Tibial artery (tissue), 4 donors: ENCODE measurements around the gene TRIM31.

ENCODE experiments used
- DNase-seq, 2 donors: peaks; one replicate each; pipeline ENCODE4 v3.0.0-alpha.2; 2019
- H3K27ac ChIP-seq, 2 donors: fragments of 200-600 bp; sonication (generic) in 1 of 2; 1 replicate in 1 of 2; 2 replicates in 1 of 2; pipeline ENCODE4 v1.5.1; 2018 to 2019; ENCODE audit warnings: mild to moderate bottlenecking in 1 of 2
- H3K27me3 ChIP-seq, 2 donors: fragments of 200-600 bp; sonication (generic) in 1 of 2; one replicate each; pipeline versions ENCODE4 v1.5.1 to v1.6.0; 2016 to 2019
- H3K36me3 ChIP-seq, 3 donors: fragments of 200-600 bp; sonication (generic) in 2 of 3; one replicate each; pipeline ENCODE4 v1.5.1; 2016 to 2019; ENCODE audit warnings: mild to moderate bottlenecking in 2 of 3
- H3K4me1 ChIP-seq, 4 donors: fragments of 200-600 bp; sonication (generic) in 2 of 4; 1 replicate in 3 of 4; 2 replicates in 1 of 4; pipeline ENCODE4 v1.5.1; 2016 to 2019
- H3K4me3 ChIP-seq, 2 donors: fragments of 200-600 bp; sonication (generic) in 1 of 2; 1 replicate in 1 of 2; 2 replicates in 1 of 2; pipeline ENCODE4 v1.5.1; 2018 to 2019; ENCODE audit warnings: mild to moderate bottlenecking in 2 of 2
- H3K9me3 ChIP-seq, 3 donors: fragments of 200-600 bp; sonication (generic) in 1 of 3; one replicate each; pipeline ENCODE4 v1.5.1; 2016 to 2019
- intact Hi-C: fragments of 100-400 bp; cut with DNase I; formaldehyde crosslinking; loops from one replicate; pipeline ENCODE4 v1.15.0; 2023; ENCODE audit warnings: low total_unique reads
- TF ChIP-seq, protein P1 (sequence below), 2 experiments: fragments of 200-600 bp in 1 of 2; fragments of 450-650 bp in 1 of 2; IDR thresholded peaks; one replicate each; pipeline ENCODE4 v1.5.1; 2017 to 2019; ENCODE audit warnings: antibody characterized with exemption in 2 of 2, mild to moderate bottlenecking in 1 of 2, moderate library complexity in 1 of 2

TRIM31 gene

DNA sequence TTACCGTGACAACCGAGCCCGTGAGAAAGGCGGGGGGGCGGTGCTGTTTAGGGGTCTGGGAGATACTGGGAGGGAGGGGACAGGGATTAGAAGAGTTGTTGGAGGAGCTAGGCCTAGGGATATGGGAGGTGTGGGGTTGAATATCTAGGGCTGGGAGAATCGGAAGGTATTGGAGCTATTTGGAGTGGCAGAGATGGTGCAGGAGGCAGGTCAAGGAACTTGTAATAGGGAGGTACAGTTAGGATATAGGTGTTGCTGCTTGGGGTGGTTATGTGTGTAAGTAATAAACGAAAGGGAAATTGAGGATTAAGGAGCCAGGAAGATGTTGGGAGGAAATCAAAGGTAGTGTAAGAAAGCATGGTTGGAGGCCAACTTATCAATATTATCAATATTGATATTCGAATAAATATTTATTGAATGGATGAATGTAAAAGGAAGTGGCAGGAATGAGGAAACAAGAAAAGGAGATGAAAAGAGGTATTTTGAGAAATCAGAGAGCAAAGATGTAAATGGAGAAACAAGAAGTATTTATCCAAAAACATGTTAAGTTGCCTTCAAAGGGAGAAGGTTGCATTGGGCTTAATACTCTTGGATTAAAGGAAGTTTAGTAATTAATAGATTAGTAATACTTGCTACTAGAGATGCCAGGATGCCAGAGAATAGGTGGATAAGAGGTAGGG is 45.3 kb downstream of the TRIM31 start:
- no peaks in the 10 kb centered on the region for H3K9me3 ChIP-seq
- peak overlapping the region; percentile 62 to 79 for H3K4me3 ChIP-seq
- H3K36me3 ChIP-seq, result peaks cover 0 to 33% (median 17%) of the 10 kb centered on the region in 3 donors
- peaks cover 0 to 33% (median 22%) of the 10 kb centered on the region in 4 donors for H3K4me1 ChIP-seq
- intact Hi-C loops, result loop anchor here (5.0 kb wide), 1 partner anchor 35 kb away; no protein-coding TSS in a partner anchor
- DNase-seq, result no peak
- peaks cover 0 to 27% of the 10 kb centered on the region in 2 donors for H3K27me3 ChIP-seq
- TF ChIP-seq, protein P1, sequence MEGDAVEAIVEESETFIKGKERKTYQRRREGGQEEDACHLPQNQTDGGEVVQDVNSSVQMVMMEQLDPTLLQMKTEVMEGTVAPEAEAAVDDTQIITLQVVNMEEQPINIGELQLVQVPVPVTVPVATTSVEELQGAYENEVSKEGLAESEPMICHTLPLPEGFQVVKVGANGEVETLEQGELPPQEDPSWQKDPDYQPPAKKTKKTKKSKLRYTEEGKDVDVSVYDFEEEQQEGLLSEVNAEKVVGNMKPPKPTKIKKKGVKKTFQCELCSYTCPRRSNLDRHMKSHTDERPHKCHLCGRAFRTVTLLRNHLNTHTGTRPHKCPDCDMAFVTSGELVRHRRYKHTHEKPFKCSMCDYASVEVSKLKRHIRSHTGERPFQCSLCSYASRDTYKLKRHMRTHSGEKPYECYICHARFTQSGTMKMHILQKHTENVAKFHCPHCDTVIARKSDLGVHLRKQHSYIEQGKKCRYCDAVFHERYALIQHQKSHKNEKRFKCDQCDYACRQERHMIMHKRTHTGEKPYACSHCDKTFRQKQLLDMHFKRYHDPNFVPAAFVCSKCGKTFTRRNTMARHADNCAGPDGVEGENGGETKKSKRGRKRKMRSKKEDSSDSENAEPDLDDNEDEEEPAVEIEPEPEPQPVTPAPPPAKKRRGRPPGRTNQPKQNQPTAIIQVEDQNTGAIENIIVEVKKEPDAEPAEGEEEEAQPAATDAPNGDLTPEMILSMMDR (IDR thresholded peaks at IDR 0.05), result no peak
- peak overlapping the region; percentile 83 to 84 for H3K27ac ChIP-seq

DNA sequence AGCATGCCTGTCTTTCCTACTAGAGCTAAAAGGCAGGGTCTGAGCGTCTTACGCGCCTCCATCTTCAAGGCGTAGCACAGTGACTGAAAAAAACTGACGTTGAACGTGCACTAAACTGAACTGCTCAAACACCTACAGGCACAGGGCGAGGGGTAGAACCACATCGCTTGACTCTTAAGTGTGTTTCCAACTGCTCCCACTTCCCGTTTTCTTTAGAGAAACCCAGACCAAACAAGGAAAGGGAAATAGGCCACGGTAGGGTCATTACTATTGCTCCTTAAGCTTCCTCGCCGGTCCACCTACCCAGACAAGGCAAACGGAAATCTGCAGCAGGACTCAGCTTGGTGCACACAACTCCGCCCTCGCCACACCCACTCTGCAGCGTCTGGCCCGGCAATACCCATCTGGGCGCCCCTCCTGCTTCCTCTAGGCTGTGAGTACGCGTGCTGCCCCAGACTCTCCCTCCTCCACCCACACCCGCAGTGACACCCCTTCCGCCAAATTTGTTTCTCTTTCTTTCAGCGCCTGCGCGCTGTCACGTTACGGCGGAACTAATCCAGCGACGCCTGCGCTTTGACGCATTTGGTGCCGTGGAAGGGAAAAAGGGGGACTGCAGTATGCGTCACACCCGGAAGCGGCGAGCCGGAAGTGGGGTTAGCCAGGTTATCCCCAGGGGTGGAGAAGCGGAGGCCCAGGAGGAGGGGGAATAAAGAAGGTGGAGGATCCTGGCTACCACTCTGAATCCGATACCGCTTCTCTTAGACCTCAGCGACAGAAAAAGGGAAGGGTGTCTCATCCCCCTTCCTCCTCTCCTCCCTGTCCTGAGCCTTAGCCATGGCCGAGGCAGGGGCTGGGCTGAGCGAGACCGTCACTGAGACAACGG is 46.1 kb downstream of the TRIM31 start, which contains the start of gene PPP1R11:
PPP1R11 (plus strand) TSS at position 622 of the 883 bp plus-strand sequence; CDS start at position 835, 213 bp downstream.
- TF ChIP-seq, protein P1 (IDR thresholded peaks at IDR 0.05), result peak in 1 of 2 experiments; percentile 5
- H3K36me3 ChIP-seq, result peaks cover 0 to 33% (median 17%) of the 10 kb centered on the region in 3 donors
- H3K4me3 ChIP-seq, result peak within 1 kb of the TSS; percentile 62 to 79
- H3K9me3 ChIP-seq, result no peaks in the 10 kb centered on the region
- DNase-seq, result peak; percentile 99 to 100
- peaks cover 3 to 41% (median 27%) of the 10 kb centered on the region in 4 donors for H3K4me1 ChIP-seq
- intact Hi-C loops, result loop anchor here (5.0 kb wide), 1 partner anchor 35 kb away; no protein-coding TSS in a partner anchor
- peaks cover 0 to 20% of the 10 kb centered on the region in 2 donors for H3K27me3 ChIP-seq
- H3K27ac ChIP-seq, result peak within 1 kb of the TSS; percentile 83 to 84

DNA sequence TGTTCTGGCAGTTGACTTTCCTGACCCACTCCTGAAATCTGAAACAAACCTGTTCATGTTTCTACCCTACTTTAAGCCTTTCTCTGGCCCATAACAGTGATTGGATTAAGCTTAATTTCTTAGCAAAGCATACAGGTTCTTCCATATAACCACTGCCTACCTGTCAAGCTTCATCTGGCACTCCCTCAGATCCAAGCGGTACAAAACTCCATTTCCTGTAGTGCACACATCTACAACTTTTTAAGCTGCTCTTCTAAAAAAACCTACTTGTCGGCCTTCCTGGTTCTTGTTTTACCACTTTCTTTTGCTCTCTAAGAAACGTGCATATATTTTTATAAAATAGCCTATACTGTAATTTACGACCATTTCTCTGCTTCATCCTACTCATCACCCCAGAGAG is 46.8 kb downstream of the TRIM31 start:
- intact Hi-C loops, result loop anchor here (5.0 kb wide), 1 partner anchor 36 kb away; no protein-coding TSS in a partner anchor
- H3K4me3 ChIP-seq, result peak overlapping the region; percentile 62 to 79
- peaks cover 0 to 13% of the 10 kb centered on the region in 2 donors for H3K27me3 ChIP-seq
- no peak for DNase-seq
- H3K4me1 ChIP-seq, result peaks cover 3 to 35% (median 24%) of the 10 kb centered on the region in 4 donors
- no peaks in the 10 kb centered on the region for H3K9me3 ChIP-seq
- TF ChIP-seq, protein P1 (IDR thresholded peaks at IDR 0.05), result no peak
- peaks cover 0 to 28% (median 17%) of the 10 kb centered on the region in 3 donors for H3K36me3 ChIP-seq
- H3K27ac ChIP-seq, result peak overlapping the region; percentile 68 to 84

DNA sequence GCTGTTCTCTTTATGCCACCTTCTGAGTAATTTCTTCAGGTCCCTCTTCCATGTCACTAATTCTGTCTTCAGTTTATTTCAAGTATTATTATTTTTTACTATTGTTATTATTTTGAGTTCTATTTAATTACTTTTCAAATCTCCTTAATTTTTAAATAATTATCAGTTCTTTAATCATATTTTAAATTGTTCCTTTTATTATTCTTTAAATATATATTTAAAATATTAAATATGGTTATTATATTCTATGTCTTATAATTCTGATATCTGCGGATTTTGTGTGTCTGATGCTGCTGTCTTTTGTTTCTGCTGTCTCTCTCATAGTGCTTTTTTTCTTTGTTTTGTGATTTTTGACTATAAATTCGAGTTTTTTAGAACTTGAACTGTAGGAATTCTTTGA is 49.6 kb downstream of the TRIM31 start:
- TF ChIP-seq, protein P1 (IDR thresholded peaks at IDR 0.05), result no peak
- peaks cover 3 to 37% (median 31%) of the 10 kb centered on the region in 4 donors for H3K4me1 ChIP-seq
- intact Hi-C loops, result no loop called here
- no peak for DNase-seq
- H3K9me3 ChIP-seq, result no peaks in the 10 kb centered on the region
- no peak overlapping the region for H3K27ac ChIP-seq
- no peak overlapping the region for H3K4me3 ChIP-seq
- no peaks in the 10 kb centered on the region for H3K27me3 ChIP-seq
- H3K36me3 ChIP-seq, result peaks cover 0 to under 1% (median 0%) of the 10 kb centered on the region in 3 donors

DNA sequence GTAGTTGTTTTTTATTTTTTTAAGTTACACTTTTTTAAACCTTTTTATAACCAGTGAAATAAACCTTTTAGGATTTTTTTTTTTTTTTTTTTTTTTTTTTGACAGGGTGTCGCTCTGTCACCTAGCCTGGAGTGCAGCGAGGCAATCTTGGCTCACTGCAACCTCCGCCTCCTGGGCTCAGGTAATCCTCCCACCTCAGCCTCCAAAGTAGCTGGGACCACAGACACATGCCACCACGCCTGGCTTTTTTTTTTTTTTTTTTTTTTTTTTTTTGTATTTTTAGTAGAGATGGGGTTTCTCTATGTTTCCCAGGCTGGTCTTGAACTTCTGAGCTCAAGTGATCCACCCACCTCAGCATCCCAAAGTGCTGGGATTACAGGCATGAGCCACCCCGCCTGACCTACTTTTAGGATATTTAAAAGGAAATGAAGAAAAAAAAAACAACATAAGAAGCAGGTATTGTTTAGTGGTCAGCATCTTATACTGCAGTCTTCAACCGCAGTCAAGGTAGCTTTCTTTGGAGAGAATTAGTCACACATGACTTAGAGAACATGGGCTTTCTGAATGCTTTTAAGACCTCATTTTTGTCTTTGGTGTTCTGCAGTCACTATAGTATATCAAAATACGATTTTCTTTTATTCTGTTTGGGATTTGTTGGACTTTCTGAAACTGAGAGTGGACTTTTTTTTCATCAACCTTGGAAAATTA is 50.3 kb downstream of the TRIM31 start:
- peaks cover 3 to 30% (median 26%) of the 10 kb centered on the region in 4 donors for H3K4me1 ChIP-seq
- DNase-seq, result no peak
- no peak overlapping the region for H3K27ac ChIP-seq
- TF ChIP-seq, protein P1 (IDR thresholded peaks at IDR 0.05), result no peak
- peaks cover 0 to 4% (median 0%) of the 10 kb centered on the region in 3 donors for H3K36me3 ChIP-seq
- H3K4me3 ChIP-seq, result peak overlapping the region; percentile 66 to 80
- intact Hi-C loops, result no loop called here
- no peaks in the 10 kb centered on the region for H3K27me3 ChIP-seq
- H3K9me3 ChIP-seq, result no peaks in the 10 kb centered on the region
